Heart right ventricle (tissue), 16 donors: ENCODE results near the gene GFOD1. TPM values are rescaled to one million over a fixed set of nuclear protein-coding genes. Genes with fewer than 3 reads are reported as not detected.

Source experiments
- ATAC-seq, 8 donors: fragments of 200-7000 bp; cut with Tn5 transposase; one replicate each; pipeline ENCODE4 v1.9.1; 2020; ENCODE audit warnings: mild to moderate bottlenecking in 8 of 8, moderate library complexity in 8 of 8, moderate number of reproducible peaks in 1 of 8
- DNase-seq, 2 donors: peaks; one replicate each; pipeline ENCODE4 v3.0.0-alpha.2; 2020
- H3K27ac ChIP-seq, 10 donors: fragments of 200-600 bp; sonication (generic) in 2 of 10; one replicate each; pipeline versions ENCODE4 v1.5.0 to v1.8.0; 2020 to 2022; ENCODE audit warnings: mild to moderate bottlenecking in 3 of 10
- H3K27me3 ChIP-seq, 7 donors: fragments of 200-600 bp; one replicate each; pipeline ENCODE4 v1.8.0; 2021 to 2022; ENCODE audit warnings: mild to moderate bottlenecking in 2 of 7
- H3K36me3 ChIP-seq, 9 donors: fragments of 200-600 bp; sonication (generic) in 1 of 9; one replicate each; pipeline versions ENCODE4 v1.5.0 to v1.8.0; 2020 to 2022; ENCODE audit warnings: mild to moderate bottlenecking in 2 of 9
- H3K4me1 ChIP-seq, 9 donors: fragments of 200-600 bp; sonication (generic) in 1 of 9; one replicate each; pipeline versions ENCODE4 v1.5.0 to v1.8.0; 2020 to 2022; ENCODE audit warnings: mild to moderate bottlenecking in 4 of 9
- H3K4me3 ChIP-seq, 10 donors: fragments of 200-600 bp; sonication (generic) in 2 of 10; one replicate each; pipeline versions ENCODE4 v1.5.0 to v1.8.0; 2020 to 2022; ENCODE audit warnings: mild to moderate bottlenecking in 7 of 10, moderate library complexity in 2 of 10
- H3K9me3 ChIP-seq, 11 donors: fragments of 200-600 bp in 10 of 11; sonication (generic) in 2 of 11; one replicate each; pipeline versions ENCODE4 v1.5.0 to v1.8.0; 2013 to 2022; ENCODE audit warnings: mild to moderate bottlenecking in 2 of 11, control low read depth in 1 of 11, moderate library complexity in 1 of 11
- WGBS, 2 donors: extraction: QIAGEN DNeasy Blood & Tissue Kit; methylation state at CpG; one replicate each; pipeline ENCODE4 v1.1.7; 2013; ENCODE audit warnings: inconsistent platforms in 1 of 2; 5-methylcytosine and 5-hydroxymethylcytosine counted together
- intact Hi-C, 10 donors: fragments of 100-400 bp; cut with DNase I; formaldehyde crosslinking; loops; one replicate each; pipeline versions ENCODE4 v1.11.1 to v1.14.2; 2022
- polyA plus RNA-seq, 2 donors: library from polyadenylated mRNA; stranded (reverse); fragments of 200-250 nt; gene quantifications; one replicate each; pipeline ENCODE4 v1.2.3, GENCODE V29; 2013
- total RNA-seq, 10 donors: library from RNA; stranded (reverse); fragmentation: NEBNext Ultra II Directional in 3 of 10; extraction: Animal tissue kit (Norgen Biotek cat#: 25700) in 3 of 10; gene quantifications; one replicate each; pipeline versions ENCODE4 v1.2.1 to v1.2.4, GENCODE V29; 2021 to 2023
- TF ChIP-seq, protein P1 (sequence below), 9 donors: fragments of 200-600 bp; sonication (generic) in 2 of 9; IDR thresholded peaks; one replicate each; pipeline versions ENCODE4 v1.5.0 to v1.8.0; 2021 to 2022; ENCODE audit warnings: antibody characterized with exemption in 9 of 9, mild to moderate bottlenecking in 5 of 9, moderate library complexity in 1 of 9
- donor health status: Arrhythmogenic right ventricular cardiomyopathy.
- donor health status: ischemic (EF 13 %, LVEDD 7.1; RV severe dilation, severe dysfunction).
- donor health status: healthy with polysubstance abuse.
- donor health status: DM: no; HTN: yes; CAD: no.
- donor health status: DM: no; HTN: no; CAD: no.
- donor health status: ischemic (EF 25% LVEDD 6.9; RV normal size, moderate dysfunction).
- donor health status: ischemic (EF 25% LVEDD 5.7; RV mildly dilated, moderate dysfunction).
- donor health status: healthy.
- donor health status: DM: yes; HTN: yes; CAD: no.
- donor health status: Ischemic cardiomyopathy.
- donor health status: ischemic (EF 35%, LVEDD 5.7; RV mildly dilated, moderate dysfunction).
- donor health status: nonischemic (EF 11% LVEDD 7.7; RV severe dilation, severe dysfunction).
- donor health status: DM: yes; HTN: yes; CAD: no.
- donor health status: PGD.
- donor health status: ischemic (EF 29% LVEDD 5.4; RV normal size, mild dysfunction).
- donor health status: nonischemic (EF 23%, LVEDD 6.1; RV moderate dilation, normal function).

GFOD1 gene
- total and polyA plus RNA-seq, 12 donors: 13.8 to 96.5 (median 37.0) TPM

DNA sequence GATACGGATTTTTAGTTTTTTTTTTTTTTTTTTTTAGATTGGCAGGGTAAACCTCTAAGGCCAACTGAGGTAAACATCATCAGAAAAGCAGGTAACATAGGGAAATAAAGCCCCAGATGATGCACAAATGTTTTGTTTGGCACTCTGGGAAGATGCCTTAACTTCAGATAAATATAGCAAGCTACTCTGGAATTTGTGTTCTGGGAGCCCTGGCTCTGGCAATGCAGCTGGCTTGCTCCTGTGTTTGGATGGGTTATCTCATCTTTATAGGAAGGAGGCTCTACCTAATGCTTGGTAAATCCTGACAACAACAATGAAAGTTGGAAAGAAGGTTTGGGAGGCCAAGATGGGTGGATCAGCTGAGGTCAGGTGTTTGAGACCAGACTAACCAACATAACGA is 77.4 kb downstream of the GFOD1 start:
- 68 to 72% methylated on average over 2 of the region's 2 CpGs for WGBS, 2 donors
- H3K4me1 ChIP-seq: peaks cover 33 to 100% (median 94%) of the 10 kb centered on the region in 9 donors
- DNase-seq (no peak), ATAC-seq (no peak)
- intact Hi-C loops: loop anchor here in 6 of 10 donors (5.0 kb wide), 4 partner anchors 48 to 127 kb away; partner anchors contain the start of gene GFOD1 (in 4 of the 6)
- no peaks in the 10 kb centered on the region for H3K27me3 ChIP-seq
- no peak overlapping the region for H3K4me3 ChIP-seq
- TF ChIP-seq, protein P1, sequence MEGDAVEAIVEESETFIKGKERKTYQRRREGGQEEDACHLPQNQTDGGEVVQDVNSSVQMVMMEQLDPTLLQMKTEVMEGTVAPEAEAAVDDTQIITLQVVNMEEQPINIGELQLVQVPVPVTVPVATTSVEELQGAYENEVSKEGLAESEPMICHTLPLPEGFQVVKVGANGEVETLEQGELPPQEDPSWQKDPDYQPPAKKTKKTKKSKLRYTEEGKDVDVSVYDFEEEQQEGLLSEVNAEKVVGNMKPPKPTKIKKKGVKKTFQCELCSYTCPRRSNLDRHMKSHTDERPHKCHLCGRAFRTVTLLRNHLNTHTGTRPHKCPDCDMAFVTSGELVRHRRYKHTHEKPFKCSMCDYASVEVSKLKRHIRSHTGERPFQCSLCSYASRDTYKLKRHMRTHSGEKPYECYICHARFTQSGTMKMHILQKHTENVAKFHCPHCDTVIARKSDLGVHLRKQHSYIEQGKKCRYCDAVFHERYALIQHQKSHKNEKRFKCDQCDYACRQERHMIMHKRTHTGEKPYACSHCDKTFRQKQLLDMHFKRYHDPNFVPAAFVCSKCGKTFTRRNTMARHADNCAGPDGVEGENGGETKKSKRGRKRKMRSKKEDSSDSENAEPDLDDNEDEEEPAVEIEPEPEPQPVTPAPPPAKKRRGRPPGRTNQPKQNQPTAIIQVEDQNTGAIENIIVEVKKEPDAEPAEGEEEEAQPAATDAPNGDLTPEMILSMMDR (IDR thresholded peaks at IDR 0.05): no peak
- peaks cover 0 to 8% (median 0%) of the 10 kb centered on the region in 11 donors for H3K9me3 ChIP-seq
- peak overlapping the region in 7 of 10 donors; percentile 24 to 88 (median 82) for H3K27ac ChIP-seq
- no peaks in the 10 kb centered on the region for H3K36me3 ChIP-seq

DNA sequence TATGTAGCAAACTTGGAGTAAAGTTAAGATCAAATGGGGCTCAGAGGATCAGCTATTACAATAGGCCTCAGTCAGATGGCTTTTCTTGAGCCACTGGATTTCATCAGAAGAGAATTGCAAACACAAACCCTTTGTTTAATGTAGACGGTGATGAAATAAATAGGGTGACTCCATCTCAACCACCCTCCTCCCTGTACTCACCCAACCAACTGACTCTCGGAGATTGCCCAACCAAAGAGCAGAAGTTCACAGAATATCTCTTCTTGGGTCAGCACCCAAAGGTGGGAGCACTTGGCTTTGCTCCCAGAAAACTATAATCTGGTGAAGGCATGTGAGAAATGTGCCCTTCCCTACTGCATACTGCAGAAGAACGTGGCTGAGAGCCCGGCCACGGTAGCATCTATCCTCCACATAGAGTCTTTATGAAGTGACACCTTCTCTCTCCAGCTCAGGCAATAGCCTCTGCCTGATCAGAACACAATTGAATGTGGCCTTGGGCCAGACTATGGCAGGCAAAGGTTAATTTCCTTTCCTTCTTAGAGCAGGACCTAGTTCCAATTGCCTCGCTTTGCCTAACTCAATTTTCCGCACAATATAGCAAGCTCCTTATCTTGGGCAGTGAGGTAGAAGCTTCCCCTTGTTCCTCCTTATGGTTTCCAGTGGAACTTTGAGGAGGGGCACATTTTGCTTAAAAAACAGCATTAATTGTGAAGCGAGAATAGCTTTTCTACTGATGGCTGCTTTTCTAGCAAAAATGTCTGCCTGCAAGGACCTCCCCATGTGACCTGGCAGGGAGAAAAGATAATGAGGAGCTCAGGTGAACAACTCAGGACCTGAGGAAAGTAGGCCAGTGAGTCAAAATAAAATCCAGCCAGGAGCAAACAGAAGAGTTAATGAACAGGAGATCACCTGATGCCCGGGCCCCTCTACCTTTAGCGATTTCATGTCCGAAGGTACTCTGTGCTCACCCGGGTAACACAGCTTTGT is 79.4 kb downstream of the GFOD1 start:
- no peaks in the 10 kb centered on the region for H3K36me3 ChIP-seq
- no peaks in the 10 kb centered on the region for H3K27me3 ChIP-seq
- peaks cover 36 to 96% (median 91%) of the 10 kb centered on the region in 9 donors for H3K4me1 ChIP-seq
- peak in 7 of 8 donors; percentile 8 to 63 (median 35) for ATAC-seq
- H3K4me3 ChIP-seq: no peak overlapping the region
- TF ChIP-seq, protein P1 (IDR thresholded peaks at IDR 0.05): no peak
- intact Hi-C loops: loop anchor here in 3 of 10 donors (2.0 to 5.0 kb wide), 4 partner anchors 15 to 79 kb away; partner anchors contain the start of gene GFOD1 (in 2 of the 3)
- WGBS, 2 donors: 68 to 73% methylated on average over 12 of the region's 12 CpGs
- peak overlapping the region; percentile 54 to 89 (median 82) for H3K27ac ChIP-seq
- peak in 1 of 2 donors; percentile 48 for DNase-seq
- peaks cover 0 to 8% (median 0%) of the 10 kb centered on the region in 11 donors for H3K9me3 ChIP-seq

GRCh38 chr6:13407368-13407708 is 80.1 kb downstream of the GFOD1 start:
- ATAC-seq (no peak), DNase-seq (no peak)
- Histone ChIP-seq H3K27ac (peak overlapping the region; percentile 54 to 89 (median 82)), H3K4me3 (no peak overlapping the region), H3K36me3 (no peaks in the 10 kb centered on the region), H3K27me3 (no peaks in the 10 kb centered on the region), H3K4me1 (peaks cover 32 to 93% (median 85%) of the 10 kb centered on the region in 9 donors), H3K9me3 (peaks cover 0 to 8% (median 0%) of the 10 kb centered on the region in 11 donors)
- intact Hi-C loops: loop anchor here in 3 of 10 donors (2.0 to 5.0 kb wide), 4 partner anchors 15 to 80 kb away; partner anchors contain the start of gene GFOD1 (in 2 of the 3)
- TF ChIP-seq, protein P1 (IDR thresholded peaks at IDR 0.05): no peak
- 80 to 81% methylated on average over 3 of the region's 3 CpGs for WGBS, 2 donors

- ATAC-seq (peak; percentile 56 to 88 (median 78)), DNase-seq (peak in 1 of 2 donors; percentile 63)
- Histone ChIP-seq H3K27ac (peak overlapping the region; percentile 54 to 89 (median 82)), H3K27me3 (no peaks in the 10 kb centered on the region), H3K9me3 (peaks cover 0 to 2% (median 0%) of the 10 kb centered on the region in 11 donors), H3K4me3 (no peak overlapping the region), H3K4me1 (peaks cover 32 to 93% (median 81%) of the 10 kb centered on the region in 9 donors), H3K36me3 (no peaks in the 10 kb centered on the region)
- TF ChIP-seq, protein P1 (IDR thresholded peaks at IDR 0.05): no peak
- intact Hi-C loops: loop anchor here in 3 of 10 donors (2.0 to 5.0 kb wide), 4 partner anchors 16 to 81 kb away; partner anchors contain the start of gene GFOD1 (in 2 of the 3)
- 72 to 85% methylated on average over 1 of the region's 1 CpG for WGBS, 2 donors
These were observed 80.6 kb downstream of the GFOD1 start for GRCh38 chr6:13406781-13407180.
